ENCODE measurements around the gene PLPPR5.
"Not testable (repeated sequence)": the region's sequence is repeated elsewhere in the genome, so short reads cannot be mapped to it uniquely, and the experiment has no call there.

PLPPR5 gene, protein sequence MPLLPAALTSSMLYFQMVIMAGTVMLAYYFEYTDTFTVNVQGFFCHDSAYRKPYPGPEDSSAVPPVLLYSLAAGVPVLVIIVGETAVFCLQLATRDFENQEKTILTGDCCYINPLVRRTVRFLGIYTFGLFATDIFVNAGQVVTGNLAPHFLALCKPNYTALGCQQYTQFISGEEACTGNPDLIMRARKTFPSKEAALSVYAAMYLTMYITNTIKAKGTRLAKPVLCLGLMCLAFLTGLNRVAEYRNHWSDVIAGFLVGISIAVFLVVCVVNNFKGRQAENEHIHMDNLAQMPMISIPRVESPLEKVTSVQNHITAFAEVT

DNA sequence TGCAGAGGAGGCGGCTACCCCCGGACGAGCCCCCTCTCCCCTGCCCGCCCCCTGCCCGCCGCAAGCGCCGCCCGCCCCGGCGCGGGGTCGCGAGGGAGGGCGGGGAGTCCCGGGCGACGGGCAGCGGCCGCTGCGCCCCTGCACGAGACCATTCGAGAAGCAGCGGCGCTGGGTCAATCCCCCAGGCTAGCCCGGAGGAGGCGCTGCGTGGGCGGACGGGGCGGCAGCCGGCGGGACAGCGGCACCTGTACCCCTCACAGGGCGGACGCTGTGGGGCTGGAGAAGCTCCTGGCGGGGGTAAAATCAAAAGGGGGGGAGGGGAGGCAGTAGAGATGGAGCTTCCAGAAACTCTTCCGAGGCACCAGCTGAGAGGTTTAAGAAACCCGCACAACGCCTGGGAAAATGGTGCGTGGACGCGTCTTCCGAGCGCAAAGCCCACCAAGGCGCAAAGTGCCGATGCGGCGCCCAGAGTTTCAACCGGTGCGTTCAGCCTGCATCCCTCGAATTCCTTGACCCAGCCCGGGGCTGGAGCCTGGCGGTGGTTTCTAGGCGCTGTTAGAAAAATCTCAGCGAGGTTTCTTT lies at the start of gene PLPPR5:
PLPPR5 (minus strand) TSS at position 1 of the 582 bp plus-strand sequence. CDS start 190 bp downstream, outside the sequence.
- Histone ChIP-seq H3K27me3 (ENCODE audit: low read depth) (no peaks in the 10 kb centered on the region), H3K36me3 (replicated peaks) (no peaks in the 10 kb centered on the region), H3K4me3 (peak within 1 kb of the TSS; percentile 36), H3K9me3 (no peaks in the 10 kb centered on the region), H3K4me1 (no peaks in the 10 kb centered on the region)
- peak in 1 of 2 experiments; percentile 67 for DNase-seq (ENCODE audit: low spot score in 2 of 2)
- in situ Hi-C loops (cut with MboI; ENCODE audit: low sequenced_read_pairs): no loop called here

DNA sequence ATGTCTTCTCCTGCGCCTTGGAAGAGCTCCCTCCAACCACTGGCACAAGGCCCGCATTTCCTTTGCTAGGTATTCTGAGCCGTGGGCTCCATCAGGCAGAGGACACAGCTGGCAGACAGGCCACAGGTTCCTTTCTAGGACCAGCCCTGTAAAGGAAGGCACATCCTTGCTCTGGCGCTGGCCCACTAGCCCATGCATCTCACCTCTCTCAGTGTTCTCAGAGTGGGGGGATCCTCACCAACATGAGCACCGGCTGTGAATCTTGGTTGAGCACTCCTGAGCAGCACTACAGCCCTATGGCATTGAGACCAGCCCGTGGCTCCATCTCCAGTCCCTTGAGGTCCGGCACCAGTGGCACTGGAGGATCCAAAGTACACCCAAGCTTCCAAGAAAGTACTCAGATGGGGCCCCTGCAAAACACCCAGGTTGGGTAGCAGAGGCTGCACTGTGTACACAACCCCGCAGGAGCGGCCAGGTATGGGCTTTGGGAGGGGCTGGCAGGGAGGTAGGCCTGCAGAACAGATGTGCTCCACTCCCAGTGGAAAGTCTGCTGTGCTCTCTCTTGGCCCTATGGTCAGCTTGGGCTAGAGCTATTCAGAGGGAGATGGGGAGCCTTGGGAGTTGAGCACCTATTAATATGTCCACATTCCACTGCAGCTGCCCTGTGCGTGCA lies 47.1 kb upstream of the PLPPR5 start:
- in situ Hi-C loops (cut with MboI; ENCODE audit: low sequenced_read_pairs): no loop called here

DNA sequence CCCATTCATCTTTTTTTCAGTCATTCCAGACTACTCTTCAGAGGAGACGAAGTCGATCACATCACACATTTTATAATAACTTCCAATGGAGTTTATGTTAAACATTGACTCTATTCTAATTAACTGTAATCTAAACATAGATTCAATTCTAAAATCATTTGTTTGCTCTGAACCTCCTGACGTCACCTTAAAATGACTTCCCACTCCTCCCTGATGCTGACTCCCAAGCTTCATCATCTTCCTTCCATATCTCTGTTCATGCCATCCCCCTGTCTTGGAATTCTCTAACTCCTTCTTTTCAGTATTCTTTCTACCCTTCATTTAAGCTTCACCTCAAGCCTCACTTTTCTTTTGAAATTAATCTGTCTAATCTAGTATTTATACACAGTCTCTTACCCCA lies 45.1 kb upstream of the PLPPR5 start:
- no peaks in the 10 kb centered on the region for H3K27me3 ChIP-seq (ENCODE audit: low read depth)
- H3K4me3 ChIP-seq: no peak overlapping the region
- DNase-seq (ENCODE audit: low spot score in 2 of 2): no peak
- H3K36me3 ChIP-seq (replicated peaks): no peaks in the 10 kb centered on the region
- H3K9me3 ChIP-seq: no peaks in the 10 kb centered on the region
- no peaks in the 10 kb centered on the region for H3K4me1 ChIP-seq
- in situ Hi-C loops (cut with MboI; ENCODE audit: low sequenced_read_pairs): no loop called here

More for the DNA sequence above, 47.1 kb upstream of the PLPPR5 start:
- Histone ChIP-seq H3K36me3 (replicated peaks) (no peaks in the 10 kb centered on the region), H3K4me3 (no peak overlapping the region), H3K9me3 (no peaks in the 10 kb centered on the region), H3K4me1 (no peaks in the 10 kb centered on the region), H3K27me3 (ENCODE audit: low read depth) (no peaks in the 10 kb centered on the region)
- DNase-seq (ENCODE audit: low spot score in 2 of 2): no peak

DNA sequence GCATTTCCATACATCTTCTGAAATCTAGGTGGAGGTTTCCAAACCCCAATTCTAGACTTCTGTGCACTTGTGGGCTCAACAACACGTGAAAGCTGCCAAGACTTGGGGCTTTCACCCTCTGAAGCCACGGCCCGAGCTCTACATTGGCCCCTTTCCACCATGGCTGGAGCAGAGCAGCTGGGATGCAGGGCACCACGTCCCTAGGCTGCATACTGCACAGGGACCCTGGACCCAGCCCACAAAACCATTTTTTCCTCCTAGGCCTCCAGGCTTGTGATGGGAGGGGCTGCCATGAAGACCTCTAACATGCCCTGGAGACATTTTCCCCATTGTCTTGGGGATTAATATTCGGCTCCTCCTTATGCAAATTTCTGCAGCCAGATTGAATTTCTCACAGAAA lies 32.1 kb upstream of the PLPPR5 start:
- DNase-seq (ENCODE audit: low spot score in 2 of 2); H3K27me3 ChIP-seq (ENCODE audit: low read depth): not testable (repeated sequence)

DNA sequence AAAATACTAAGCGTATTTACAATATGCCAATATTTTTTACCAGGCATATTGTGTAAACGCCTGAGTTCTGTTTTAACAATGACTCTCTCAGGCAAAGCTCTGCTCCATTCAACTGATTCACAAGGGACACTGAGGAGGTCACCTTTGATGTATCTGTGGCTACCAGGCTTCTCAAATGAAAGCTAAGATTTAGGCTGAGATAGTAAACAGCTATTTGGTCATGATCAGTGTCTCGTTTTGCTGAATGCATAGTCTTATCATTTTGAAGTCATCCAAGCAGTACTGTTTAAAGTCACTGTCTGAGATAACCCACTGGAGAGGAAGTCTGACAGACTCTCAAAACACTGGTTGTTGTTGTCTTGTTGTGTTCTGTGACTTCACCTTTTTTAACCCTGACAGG lies 13.7 kb upstream of the PLPPR5 start:
- no peaks in the 10 kb centered on the region for H3K9me3 ChIP-seq
- H3K27me3 ChIP-seq (ENCODE audit: low read depth): no peaks in the 10 kb centered on the region
- in situ Hi-C loops (cut with MboI; ENCODE audit: low sequenced_read_pairs): no loop called here
- H3K4me3 ChIP-seq: no peak overlapping the region
- H3K36me3 ChIP-seq (replicated peaks): no peaks in the 10 kb centered on the region
- peaks cover 4% of the 10 kb centered on the region; the same call in 1 of the 2 replicates for H3K4me1 ChIP-seq
- DNase-seq (ENCODE audit: low spot score in 2 of 2): no peak

More for the DNA sequence above, 32.1 kb upstream of the PLPPR5 start:
- H3K36me3 ChIP-seq (replicated peaks); H3K4me3 ChIP-seq; H3K4me1 ChIP-seq; H3K9me3 ChIP-seq; in situ Hi-C loops (cut with MboI; ENCODE audit: low sequenced_read_pairs): not testable (repeated sequence)

DNA sequence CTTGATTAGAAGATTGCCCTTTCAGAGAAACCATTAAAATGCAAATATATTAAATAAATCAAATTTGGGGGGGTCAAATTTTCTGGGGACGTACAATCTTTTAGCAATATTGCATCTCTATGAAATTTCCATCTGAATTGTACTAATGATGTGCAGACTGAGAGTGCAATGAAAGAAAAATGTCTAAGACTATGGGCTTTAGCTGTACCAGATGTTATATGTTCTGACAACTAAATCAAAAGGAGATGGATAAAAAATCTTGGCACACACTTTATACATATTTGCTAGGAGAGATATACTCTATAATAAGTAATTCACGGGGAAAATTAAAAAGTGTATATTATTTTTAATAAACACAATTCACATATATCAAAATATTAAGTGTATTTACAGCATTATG lies 13.0 kb upstream of the PLPPR5 start:
- Histone ChIP-seq H3K36me3 (replicated peaks) (no peaks in the 10 kb centered on the region), H3K9me3 (no peaks in the 10 kb centered on the region), H3K4me1 (peaks cover 4% of the 10 kb centered on the region; the same call in 1 of the 2 replicates), H3K4me3 (no peak overlapping the region), H3K27me3 (ENCODE audit: low read depth) (no peaks in the 10 kb centered on the region)
- in situ Hi-C loops (cut with MboI; ENCODE audit: low sequenced_read_pairs): no loop called here
- DNase-seq (ENCODE audit: low spot score in 2 of 2): no peak

DNA sequence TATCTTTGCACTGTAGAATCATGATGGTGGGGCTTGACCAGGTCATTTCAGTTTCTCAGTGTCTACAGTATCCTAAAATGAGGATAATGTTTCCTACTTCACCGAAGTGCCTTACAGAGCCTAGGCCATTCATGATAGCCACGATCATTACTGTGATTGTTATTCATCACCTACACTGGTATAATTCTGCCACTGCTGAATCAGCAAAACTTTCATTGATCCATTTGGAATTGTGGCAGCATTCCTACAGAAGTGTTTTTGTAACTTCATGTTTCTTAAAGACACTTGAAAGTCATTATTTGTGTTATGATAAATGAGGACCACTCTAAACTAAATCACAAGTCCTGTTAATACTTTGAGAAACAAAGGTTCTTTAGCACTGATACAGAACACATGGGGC lies 6.0 kb upstream of the PLPPR5 start:
- Histone ChIP-seq H3K9me3 (no peaks in the 10 kb centered on the region), H3K4me1 (no peaks in the 10 kb centered on the region), H3K4me3 (no peak overlapping the region), H3K36me3 (replicated peaks) (no peaks in the 10 kb centered on the region), H3K27me3 (ENCODE audit: low read depth) (no peaks in the 10 kb centered on the region)
- no peak for DNase-seq (ENCODE audit: low spot score in 2 of 2)
- in situ Hi-C loops (cut with MboI; ENCODE audit: low sequenced_read_pairs): no loop called here

DNA sequence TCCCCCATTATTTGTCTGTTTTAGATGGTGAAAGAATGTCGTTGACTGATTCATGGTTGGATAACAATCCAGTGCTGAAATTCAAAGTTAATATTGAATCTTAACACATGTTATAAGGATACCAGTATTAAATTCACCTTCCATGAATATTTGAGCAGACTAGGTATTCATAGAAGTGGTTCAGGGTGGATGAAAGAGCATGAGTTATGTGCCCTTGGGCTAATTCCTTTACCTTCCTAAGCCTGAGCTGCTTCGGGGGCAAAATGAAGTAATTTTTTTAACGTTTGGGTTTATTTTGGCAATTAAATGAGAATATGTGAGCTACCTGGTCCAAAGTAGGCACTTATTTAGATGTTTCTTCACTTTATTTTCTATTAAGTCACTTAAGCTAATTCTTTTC lies 2.7 kb upstream of the PLPPR5 start:
- H3K36me3 ChIP-seq (replicated peaks): no peaks in the 10 kb centered on the region
- H3K4me1 ChIP-seq: no peaks in the 10 kb centered on the region
- no peaks in the 10 kb centered on the region for H3K9me3 ChIP-seq
- in situ Hi-C loops (cut with MboI; ENCODE audit: low sequenced_read_pairs): no loop called here
- DNase-seq (ENCODE audit: low spot score in 2 of 2): no peak
- H3K27me3 ChIP-seq (ENCODE audit: low read depth): no peaks in the 10 kb centered on the region
- no peak overlapping the region for H3K4me3 ChIP-seq

DNA sequence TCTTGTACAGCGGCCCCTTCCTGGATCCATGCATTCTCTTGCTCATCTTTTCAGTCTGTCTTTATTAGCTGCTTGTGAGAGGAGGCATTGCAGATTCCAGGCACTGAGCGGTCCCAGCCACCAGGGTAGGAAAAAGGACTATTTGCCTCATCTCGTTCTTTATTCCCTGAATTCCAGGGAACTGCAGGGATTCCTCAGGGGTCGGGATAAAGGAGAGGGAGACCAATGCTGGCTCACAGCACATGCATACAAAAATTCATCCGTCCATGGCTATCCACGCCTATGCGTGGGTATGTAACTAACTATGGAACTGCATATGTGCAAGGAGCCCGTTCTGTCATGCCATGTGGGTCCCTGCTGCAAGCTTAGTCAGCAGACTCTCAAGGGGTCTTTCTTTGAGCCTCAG lies 879 bp upstream of the PLPPR5 start:
- H3K36me3 ChIP-seq (replicated peaks): no peaks in the 10 kb centered on the region
- in situ Hi-C loops (cut with MboI; ENCODE audit: low sequenced_read_pairs): no loop called here
- peak overlapping the region; percentile 36; the same call in 1 of the 2 replicates for H3K4me3 ChIP-seq
- H3K9me3 ChIP-seq: no peaks in the 10 kb centered on the region
- peak in 1 of 2 experiments; percentile 24 for DNase-seq (ENCODE audit: low spot score in 2 of 2)
- H3K27me3 ChIP-seq (ENCODE audit: low read depth): no peaks in the 10 kb centered on the region
- no peaks in the 10 kb centered on the region for H3K4me1 ChIP-seq

DNA sequence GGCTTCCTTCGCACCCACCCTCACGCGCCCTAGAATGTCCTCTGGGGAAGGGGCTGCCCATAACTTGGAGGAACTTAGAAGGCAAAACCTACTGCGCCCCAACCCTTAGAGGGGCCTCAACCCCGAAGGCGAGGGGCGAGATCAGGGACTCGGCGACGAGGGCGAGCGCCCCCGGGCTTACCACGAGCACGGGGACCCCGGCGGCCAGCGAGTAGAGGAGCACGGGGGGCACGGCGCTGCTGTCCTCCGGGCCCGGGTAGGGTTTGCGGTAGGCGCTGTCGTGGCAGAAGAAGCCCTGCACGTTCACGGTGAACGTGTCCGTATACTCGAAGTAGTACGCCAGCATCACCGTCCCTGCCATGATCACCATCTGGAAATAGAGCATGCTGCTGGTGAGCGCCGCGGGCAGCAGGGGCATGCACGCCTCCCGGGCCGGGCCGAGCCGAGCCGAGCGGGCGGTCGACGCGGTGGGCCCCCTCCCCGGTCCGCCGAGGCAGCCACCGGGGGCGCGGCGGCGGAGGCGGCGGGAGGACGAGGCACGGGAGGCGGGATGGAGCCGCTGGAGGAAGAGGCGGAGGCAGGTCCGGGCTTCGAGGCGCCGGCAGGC lies 304 bp downstream of the PLPPR5 start:
- peak in 1 of 2 experiments; percentile 46 for DNase-seq (ENCODE audit: low spot score in 2 of 2)
- no peaks in the 10 kb centered on the region for H3K36me3 ChIP-seq (replicated peaks)
- peak overlapping the region; percentile 36 for H3K4me3 ChIP-seq
- H3K4me1 ChIP-seq: no peaks in the 10 kb centered on the region
- H3K27me3 ChIP-seq (ENCODE audit: low read depth): no peaks in the 10 kb centered on the region
- no peaks in the 10 kb centered on the region for H3K9me3 ChIP-seq
- in situ Hi-C loops (cut with MboI; ENCODE audit: low sequenced_read_pairs): no loop called here

DNA sequence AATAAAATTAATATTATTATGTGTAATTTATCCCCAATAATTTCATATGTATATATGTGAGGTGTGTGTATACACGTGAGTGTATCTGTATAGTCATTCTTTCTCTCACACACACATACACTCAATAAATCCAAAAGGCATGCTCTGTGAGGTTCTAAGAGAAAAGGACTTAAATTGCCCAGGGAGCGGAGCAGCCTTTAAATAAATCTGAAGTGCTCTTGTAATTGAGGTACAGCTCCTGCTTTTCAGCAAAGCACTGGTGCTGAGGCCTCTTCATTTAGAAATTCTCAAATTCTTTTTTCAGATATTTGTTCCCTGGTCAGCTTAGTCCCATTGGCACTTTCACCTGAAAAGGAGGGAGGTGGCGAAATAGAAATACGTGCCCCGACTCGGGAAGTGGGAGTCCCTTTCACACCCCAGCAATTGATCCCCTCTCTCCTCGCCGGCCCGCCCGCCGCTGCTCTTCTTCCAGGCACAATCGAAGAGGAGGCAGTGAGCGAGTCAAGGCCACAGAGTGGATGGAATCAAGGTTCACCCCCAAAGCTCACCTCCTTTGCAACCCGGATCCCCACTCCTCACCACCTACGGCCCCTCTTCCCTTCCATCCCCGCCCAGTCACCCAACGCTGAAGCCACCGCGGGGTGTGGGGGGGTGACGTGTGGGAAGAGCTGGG lies 944 bp downstream of the PLPPR5 start:
- Histone ChIP-seq H3K4me3 (peak overlapping the region; percentile 36), H3K36me3 (replicated peaks) (no peaks in the 10 kb centered on the region), H3K27me3 (ENCODE audit: low read depth) (no peaks in the 10 kb centered on the region), H3K9me3 (no peaks in the 10 kb centered on the region), H3K4me1 (no peaks in the 10 kb centered on the region)
- in situ Hi-C loops (cut with MboI; ENCODE audit: low sequenced_read_pairs): no loop called here
- DNase-seq (ENCODE audit: low spot score in 2 of 2): peak in 1 of 2 experiments; percentile 9

DNA sequence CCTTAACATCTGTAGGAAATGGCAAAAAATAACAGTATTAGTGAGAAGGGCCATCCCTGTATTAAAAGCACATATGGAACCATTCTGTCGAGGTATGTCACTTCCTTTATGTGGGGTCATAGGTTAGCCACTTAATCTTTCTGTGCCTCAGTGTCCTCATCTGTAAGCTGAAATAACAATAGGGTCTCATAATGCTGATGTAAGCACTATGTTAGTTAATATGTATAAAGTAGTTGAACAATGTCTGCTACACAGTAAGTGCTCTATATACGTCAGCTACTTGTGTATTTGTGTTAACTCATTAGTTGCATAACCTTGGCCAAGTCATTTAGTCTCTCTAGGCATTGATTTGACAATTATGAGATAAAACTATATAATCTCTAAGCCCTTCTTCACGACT lies 11.8 kb downstream of the PLPPR5 start:
- H3K9me3 ChIP-seq: no peaks in the 10 kb centered on the region
- peaks cover 8% of the 10 kb centered on the region for H3K4me1 ChIP-seq
- in situ Hi-C loops (cut with MboI; ENCODE audit: low sequenced_read_pairs): no loop called here
- no peak for DNase-seq (ENCODE audit: low spot score in 2 of 2)
- H3K36me3 ChIP-seq (replicated peaks): no peaks in the 10 kb centered on the region
- H3K27me3 ChIP-seq (ENCODE audit: low read depth): no peaks in the 10 kb centered on the region
- H3K4me3 ChIP-seq: no peak overlapping the region

DNA sequence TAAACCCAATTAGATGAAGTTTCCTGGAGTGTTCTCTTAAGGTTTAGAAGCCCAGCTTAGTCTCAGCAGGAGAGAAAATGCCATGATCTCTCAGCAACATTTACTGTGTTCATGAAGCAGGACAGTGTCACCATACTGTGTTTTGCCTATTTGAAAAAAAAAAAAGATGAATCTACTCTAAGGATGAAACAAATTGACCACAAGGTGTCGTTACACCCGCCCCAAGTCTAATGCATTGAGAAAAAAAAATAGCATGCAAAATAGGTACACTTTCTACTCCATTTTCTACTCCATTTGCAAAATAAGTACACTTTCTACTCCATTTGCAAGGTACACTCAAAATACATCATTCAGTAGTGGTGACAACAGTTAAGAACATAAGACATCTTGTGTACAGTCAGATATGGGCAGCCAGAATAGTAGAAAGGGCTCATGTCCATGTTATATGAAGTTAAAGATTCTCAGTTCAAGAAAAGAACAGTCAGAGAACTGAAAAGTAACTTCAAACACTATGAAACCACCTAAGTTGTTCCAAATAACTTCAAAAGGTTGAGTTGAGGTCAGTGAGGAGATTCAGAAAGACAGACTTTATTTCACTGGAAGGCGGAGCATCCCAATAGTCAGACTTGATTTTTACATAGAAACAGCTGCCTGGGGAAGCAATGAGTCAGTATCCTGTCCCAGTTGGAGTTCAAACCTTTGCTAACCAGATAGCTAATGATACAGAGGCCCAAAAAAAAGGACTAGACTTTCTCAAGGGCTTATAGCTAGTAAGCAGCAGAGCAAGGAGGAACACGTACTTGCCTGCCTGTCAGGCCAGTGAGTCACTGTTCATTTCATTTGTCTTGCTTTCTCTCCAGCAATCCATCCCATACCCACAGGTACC lies 13.3 kb downstream of the PLPPR5 start:
- Histone ChIP-seq H3K4me3 (no peak overlapping the region), H3K4me1 (peaks cover 18% of the 10 kb centered on the region), H3K27me3 (ENCODE audit: low read depth) (no peaks in the 10 kb centered on the region), H3K9me3 (no peaks in the 10 kb centered on the region), H3K36me3 (replicated peaks) (no peaks in the 10 kb centered on the region)
- in situ Hi-C loops (cut with MboI; ENCODE audit: low sequenced_read_pairs): no loop called here
- peak in 1 of 2 experiments; percentile 41 for DNase-seq (ENCODE audit: low spot score in 2 of 2)
